M059J (cell line): ENCODE results near the gene PHYKPL. TPM values are rescaled to one million over a fixed set of nuclear protein-coding genes. Genes with fewer than 3 reads are reported as not detected.

Experiments used
- DNase-seq: peaks from one replicate; pipeline ENCODE4 v3.0.0-alpha.2; 2012; ENCODE audit warnings: low read depth
- total RNA-seq: library from RNA; depleted of rRNA; stranded (reverse); fragments of >200 nt; shearing (Covaris generic); gene quantifications from 2 replicates; pipeline ENCODE4 v1.2.3, GENCODE V29; 2014; rRNA removed

PHYKPL gene
- 4.8 and 7.8 TPM in 2 replicates for total RNA-seq

GRCh38 chr5:178232124-178232919 is at the start of gene PHYKPL:
Gene PHYKPL, minus strand, starts transcription at chr5:178232802. Its CDS starts 252 bp downstream, at chr5:178232550.
- DNase-seq, result peak; percentile 74

GRCh38 chr5:178282391-178282790 is 49.8 kb upstream of the PHYKPL start:
- DNase-seq, result no peak

DNA sequence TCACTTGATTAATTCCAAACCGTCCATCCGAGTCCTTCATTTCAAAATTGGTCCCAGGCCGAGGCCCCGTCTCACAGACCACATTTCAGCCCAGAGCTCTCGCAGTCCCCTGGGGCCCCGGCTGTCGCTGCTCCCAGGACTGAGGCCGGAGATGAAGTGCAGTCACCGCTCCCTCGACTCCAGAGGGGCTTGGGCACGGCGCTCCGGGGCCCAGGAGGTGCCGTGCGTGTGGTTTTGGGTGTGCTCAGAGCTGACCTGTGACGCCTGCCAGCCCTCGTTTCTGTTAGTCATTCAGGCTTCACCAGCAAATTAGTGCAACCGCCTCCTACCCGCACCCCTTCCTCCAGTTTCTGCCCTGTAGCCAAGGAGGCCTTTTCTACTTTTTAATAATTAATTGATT is 48.7 kb upstream of the PHYKPL start:
- DNase-seq, result no peak

- DNase-seq, result no peak
Measured at GRCh38 chr5:178280631-178281030, 48.0 kb upstream of the PHYKPL start.

DNA sequence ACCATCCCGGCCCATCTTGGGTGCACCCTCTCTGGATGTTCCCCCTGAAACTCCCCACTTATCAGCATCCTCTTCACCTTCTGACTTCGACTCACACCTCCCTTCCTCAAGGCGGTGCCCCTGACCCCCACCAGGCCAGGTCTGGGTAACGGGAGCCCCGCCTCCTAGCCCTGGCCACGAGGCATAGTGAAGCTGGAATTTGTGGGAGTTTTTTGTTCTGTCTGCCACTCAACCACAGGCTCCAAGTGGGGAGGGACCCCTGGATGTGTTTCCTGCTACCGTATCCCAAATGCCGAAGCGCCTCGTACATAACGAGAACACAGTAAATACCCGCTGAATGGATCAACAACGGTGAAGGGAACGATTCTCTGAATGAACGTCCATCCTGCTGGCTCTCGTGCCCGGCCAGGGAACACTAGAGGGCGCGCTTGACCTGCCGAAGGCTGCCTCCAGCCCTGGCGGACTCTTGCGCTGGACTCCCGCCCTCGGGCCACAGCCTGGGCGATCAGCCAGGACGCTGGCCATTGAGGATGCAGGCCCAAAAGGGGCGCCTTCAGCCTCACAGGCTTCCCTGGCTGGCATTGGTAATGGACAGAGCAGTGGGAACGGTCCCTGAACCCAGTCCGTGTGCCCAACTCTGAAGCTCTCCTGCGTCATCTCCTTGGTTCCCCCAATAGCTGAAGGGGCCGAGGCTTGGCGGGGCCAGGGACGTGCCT is 47.3 kb upstream of the PHYKPL start:
- peak; percentile 65 for DNase-seq

- no peak for DNase-seq
Measured at GRCh38 chr5:178279026-178279722, 46.6 kb upstream of the PHYKPL start.

DNA sequence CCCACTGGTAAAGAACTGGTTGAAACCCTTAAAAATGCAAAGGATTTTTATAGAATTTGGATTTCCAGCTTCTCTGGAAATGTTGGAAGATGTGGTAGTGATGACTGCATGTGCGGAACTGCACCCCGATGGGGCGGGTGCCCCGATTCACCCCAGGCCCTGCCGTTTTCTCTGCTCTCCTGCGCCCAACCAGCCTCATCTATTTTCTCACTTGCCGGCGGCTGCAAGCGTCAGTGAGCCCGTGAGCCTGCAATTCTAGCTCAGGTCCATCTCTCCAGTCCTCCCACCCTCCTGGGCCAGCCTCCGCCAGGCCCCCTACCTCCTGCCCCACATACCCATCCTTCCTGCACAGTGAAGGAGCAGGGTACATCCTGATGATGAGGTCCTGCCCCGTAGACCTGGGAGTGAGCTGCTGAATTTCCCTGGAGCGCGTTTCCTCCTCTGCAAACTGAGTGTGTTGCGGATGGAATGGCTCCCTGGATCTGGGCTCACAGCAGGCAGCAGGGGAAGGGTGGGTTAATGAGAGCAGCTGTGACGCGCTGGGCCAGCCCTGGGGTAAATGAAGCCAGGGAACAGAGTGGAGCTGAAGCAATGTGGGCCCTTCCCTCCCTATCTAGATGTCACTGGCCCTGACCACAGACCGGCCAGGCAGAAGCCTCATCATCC is 45.9 kb upstream of the PHYKPL start:
- no peak for DNase-seq

GRCh38 chr5:178277866-178278265 is 45.3 kb upstream of the PHYKPL start:
- DNase-seq, result no peak

- no peak for DNase-seq
Measured at GRCh38 chr5:178277346-178277745, 44.7 kb upstream of the PHYKPL start.

DNA sequence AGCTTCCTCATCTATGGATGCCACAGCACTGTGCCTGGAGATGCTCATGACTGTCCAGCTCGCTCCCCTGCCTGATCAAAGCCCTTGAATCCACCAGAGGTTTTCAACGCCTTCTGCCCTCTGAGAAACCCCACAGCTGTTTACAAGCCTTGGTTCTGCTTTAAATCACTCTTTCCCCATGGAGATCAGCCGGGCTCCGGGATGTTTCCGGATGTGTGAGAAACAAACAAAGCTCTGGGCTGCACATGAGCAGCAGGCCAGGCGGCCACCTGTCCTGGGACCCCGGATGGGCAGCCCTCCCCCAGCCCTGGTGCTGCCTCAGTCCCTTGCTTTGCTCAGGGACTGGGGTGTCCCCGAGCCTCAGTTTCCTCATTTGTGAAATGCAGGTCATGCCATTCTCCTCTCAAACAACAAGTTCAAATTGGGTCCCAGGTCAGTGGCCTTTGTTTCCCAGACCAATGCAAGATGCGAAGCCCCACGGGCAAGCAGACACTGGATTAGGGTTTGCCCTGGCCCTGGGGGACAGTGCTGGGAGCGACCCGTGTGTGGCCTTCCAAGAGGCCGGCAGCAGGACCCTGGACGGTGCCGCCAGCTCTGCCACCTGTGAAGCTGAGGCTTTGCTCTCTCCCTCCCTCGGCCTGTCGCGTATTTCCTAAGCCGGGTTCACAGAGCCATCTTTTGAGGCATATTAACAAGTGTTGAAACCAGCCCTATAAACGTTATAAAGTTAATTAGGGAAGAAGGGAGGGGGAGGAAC is 42.4 kb upstream of the PHYKPL start:
- DNase-seq, result no peak

- DNase-seq, result no peak
Measured at GRCh38 chr5:178273665-178274541, 41.3 kb upstream of the PHYKPL start.

- DNase-seq, result no peak
Measured at GRCh38 chr5:178273041-178273440, 40.4 kb upstream of the PHYKPL start.

DNA sequence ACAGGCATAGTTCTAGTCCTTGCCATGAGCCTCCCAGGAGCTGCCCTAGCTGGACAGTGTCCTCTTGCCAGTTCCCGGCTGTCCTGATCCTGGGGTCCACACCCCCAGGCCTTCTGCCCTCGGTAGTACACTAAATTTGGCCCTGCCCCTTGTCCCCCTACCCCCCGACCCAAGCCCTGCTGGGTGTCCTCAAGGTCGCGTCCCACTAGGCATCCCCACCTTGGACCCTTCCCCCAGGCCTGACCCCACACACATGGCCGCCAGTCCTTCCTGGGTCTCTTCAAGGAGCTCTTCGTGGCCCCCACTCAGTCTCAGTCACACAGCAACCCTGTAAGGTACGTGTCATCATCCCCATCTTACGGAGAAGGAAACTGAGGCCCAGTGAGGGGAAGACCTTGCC is 40.0 kb upstream of the PHYKPL start:
- DNase-seq, result no peak

DNA sequence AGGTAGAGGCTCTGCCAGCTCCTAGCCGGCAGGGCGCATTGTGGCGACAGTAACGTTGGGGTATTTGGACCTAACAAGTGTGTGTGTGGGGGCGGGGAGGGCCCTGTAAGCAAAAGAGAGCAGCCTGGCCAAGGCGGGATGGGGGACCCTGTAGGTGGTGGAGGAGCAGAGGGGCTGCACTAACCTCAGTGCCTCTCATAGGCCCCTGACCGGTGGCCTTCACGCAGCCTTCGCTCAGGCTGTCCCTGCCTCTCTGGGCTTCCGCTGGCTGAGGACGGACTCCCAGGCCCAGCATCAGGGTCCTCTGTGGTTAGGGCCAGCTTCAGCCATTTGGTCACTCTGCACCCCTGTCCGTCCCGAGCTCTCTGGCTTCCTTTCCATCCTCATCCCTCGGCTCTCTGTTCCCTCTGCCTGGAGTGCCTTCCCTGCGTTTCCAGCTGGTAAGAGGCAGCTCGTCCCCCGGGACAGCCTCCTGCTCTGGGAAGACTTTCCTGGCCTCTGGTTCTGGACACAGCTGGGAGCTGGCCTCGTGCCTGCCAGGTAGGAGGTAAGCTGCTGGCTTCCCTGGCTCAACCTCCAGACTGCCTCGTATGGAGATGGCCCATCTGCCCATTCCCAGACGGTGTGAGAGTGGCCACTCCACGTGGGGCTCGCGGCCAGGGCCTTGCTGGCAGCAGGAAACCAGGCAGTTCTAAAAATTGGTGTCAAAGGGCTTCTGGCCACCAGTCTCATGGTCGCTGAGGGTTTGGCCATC is 39.3 kb upstream of the PHYKPL start:
- no peak for DNase-seq

DNA sequence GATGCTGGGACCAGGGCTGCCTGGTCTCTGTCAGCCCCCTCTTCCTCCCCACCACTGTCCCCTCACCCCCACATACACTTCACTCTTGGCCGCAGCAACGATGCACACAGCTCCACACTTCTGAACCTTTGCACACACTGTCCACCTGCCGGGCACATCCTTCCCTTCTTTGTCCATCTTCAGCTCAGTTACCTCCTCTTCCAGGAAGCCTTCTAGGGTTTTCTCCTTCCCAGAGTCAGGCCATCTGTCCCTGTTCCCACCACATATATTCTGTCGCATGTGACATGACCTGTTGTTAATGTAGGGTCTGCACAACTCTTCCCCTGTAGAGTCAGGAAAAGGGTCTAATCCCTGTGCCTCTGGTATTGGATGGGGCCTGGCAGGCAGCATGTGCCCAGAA is 38.6 kb upstream of the PHYKPL start:
- no peak for DNase-seq

DNA sequence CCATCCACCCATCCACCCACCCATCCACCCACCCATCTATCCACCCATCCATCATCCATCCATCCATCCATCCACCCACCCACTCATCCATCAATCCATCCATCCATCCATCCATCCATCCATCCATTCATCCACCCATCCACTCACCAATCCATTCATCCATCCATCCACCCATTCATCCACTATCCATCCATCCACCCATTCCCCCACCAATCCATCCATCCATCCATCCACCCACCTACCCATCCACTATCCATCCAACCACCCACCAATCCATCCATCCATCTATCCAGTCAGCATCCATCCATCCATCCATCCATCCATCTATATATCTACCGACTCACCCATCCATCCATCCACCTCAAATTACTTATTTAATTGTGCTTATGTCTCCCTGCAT is 36.9 kb upstream of the PHYKPL start:
- DNase-seq, result no peak

DNA sequence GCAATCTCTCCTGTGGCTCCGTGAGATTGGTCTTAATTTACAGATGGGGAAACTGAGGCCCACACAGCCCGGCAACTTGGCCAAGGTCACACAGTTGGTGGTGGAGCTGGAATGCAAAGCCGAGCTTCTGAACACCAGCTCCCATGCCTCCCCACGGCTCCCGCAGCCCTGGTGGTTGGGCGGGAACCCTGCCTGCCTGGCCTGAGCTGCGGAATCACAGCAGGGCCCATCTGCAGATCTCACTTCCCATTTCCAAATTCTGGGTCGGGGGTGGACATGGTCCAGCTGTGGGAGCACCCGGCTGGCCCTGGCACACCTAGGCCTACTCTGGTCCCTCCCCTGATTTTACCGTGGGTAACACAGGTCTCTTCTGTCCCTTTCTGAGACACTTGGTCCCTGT is 35.3 kb upstream of the PHYKPL start:
- no peak for DNase-seq

DNA sequence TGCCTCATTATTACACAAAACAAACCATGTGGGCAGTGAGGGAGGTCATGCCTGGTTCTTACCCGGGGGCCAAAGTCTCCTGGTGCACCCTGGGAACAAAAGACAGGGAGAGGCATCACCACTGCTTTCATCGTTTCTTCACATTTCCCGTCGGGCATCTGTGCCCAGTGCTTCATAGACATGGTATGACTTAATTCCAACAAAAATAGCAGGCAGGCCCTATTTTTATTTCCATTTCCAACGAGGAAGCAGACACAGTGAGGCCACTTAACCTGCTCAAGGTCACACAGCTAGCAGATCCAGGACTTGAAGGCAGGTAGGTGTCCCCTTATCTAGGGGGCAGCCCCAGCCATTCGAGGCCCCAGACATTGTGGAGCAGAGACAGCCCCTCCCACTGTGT is 34.6 kb upstream of the PHYKPL start:
- no peak for DNase-seq

DNA sequence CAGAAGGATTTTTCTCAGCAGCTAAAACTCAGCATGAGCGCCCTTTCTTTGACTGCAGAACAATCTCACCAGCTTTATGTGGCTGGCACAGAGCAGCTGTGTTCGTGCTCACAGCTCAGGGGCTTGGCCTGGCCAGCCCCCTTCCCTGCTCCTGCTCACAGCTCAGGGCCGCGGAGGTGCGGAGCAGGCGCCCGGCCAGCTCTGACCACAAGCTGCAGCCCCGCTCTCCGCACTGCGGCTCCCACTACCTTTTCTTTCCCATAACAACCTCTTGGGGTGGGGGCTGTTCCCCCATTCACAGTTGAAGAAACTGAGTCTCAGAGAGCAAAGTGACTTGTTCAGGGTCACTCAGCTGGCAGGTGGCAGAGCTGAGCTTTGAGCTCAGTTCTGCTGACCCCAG is 34.0 kb upstream of the PHYKPL start:
- DNase-seq, result no peak

- DNase-seq, result no peak
Measured at GRCh38 chr5:178265746-178266145, 33.1 kb upstream of the PHYKPL start.
